C4-2B (cell line): Measurements from ENCODE around the gene LELP1.

Experiments used
- H3K27ac ChIP-seq: fragments of 450-650 bp; 2 replicates; pipeline ENCODE4 v1.5.1; 2017
- ZFX ChIP-seq: fragments of 450-650 bp; IDR thresholded peaks from 2 replicates; pipeline ENCODE4 v1.6.1; 2017
- TF ChIP-seq, protein P1 (sequence below): fragments of 450-650 bp; conservative IDR thresholded peaks from 2 replicates; pipeline ENCODE4 v1.5.1; 2017; ENCODE audit warnings: mild to moderate bottlenecking

Gene LELP1

DNA sequence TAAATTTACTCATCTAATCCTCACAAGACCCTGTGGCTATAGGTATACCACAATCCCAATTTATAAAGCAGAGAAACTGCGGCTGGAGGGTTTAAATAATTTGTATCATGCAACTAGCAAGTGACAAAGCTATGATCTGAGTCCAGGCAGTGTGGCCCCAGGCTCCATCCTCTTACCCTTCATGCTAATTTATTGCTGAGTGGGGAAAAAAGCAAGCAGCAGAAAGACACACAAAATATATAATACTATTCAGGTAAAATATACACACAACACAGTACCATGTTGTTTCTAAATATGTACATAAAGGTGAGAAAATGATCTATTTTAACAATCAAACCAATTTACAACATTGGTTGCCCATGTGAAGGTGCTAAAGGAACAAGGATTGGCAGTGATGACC is 38.9 kb downstream of the LELP1 start:
- TF ChIP-seq, protein P1, sequence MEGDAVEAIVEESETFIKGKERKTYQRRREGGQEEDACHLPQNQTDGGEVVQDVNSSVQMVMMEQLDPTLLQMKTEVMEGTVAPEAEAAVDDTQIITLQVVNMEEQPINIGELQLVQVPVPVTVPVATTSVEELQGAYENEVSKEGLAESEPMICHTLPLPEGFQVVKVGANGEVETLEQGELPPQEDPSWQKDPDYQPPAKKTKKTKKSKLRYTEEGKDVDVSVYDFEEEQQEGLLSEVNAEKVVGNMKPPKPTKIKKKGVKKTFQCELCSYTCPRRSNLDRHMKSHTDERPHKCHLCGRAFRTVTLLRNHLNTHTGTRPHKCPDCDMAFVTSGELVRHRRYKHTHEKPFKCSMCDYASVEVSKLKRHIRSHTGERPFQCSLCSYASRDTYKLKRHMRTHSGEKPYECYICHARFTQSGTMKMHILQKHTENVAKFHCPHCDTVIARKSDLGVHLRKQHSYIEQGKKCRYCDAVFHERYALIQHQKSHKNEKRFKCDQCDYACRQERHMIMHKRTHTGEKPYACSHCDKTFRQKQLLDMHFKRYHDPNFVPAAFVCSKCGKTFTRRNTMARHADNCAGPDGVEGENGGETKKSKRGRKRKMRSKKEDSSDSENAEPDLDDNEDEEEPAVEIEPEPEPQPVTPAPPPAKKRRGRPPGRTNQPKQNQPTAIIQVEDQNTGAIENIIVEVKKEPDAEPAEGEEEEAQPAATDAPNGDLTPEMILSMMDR: no peak
- no peak for TF ChIP-seq ZFX
- H3K27ac ChIP-seq: no peak overlapping the region

GRCh38 chr1:153245466-153245865 is 42.2 kb downstream of the LELP1 start:
- no peak overlapping the region for H3K27ac ChIP-seq

GRCh38 chr1:153246018-153246417 is 42.8 kb downstream of the LELP1 start:
- TF ChIP-seq ZFX: no peak
- TF ChIP-seq, protein P1: no peak
- no peak overlapping the region for H3K27ac ChIP-seq

More at GRCh38 chr1:153245466-153245865, 42.2 kb downstream of the LELP1 start:
- TF ChIP-seq, protein P1: no peak
- TF ChIP-seq ZFX: no peak

DNA sequence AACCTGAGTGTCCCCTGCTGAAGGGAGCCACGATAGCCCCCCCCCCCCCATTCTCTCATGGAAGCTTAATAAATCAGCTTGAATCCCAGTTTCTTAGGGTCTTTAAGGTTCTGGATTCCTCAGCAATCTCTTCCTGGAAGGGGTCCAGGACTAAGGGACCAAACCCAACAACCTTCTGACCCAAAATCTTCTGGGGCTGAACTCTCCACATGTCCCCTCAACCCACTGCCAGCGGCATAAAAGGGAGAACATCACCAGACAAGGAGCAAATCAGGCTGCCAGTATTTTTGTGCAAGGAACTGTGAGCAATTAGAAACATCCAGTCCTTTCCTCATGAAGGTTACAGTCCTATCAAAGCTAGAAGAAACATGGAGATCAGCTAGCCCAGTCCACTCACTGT is 43.6 kb downstream of the LELP1 start:
- H3K27ac ChIP-seq: no peak overlapping the region
- no peak for TF ChIP-seq ZFX
- TF ChIP-seq, protein P1: no peak

GRCh38 chr1:153248176-153248879 is 45.1 kb downstream of the LELP1 start:
- TF ChIP-seq, protein P1: no peak
- no peak for TF ChIP-seq ZFX
- H3K27ac ChIP-seq: no peak overlapping the region

GRCh38 chr1:153250166-153250565 is 46.9 kb downstream of the LELP1 start:
- H3K27ac ChIP-seq: no peak overlapping the region; the same call in 1 of the 2 replicates
- TF ChIP-seq ZFX: no peak
- TF ChIP-seq, protein P1: no peak

DNA sequence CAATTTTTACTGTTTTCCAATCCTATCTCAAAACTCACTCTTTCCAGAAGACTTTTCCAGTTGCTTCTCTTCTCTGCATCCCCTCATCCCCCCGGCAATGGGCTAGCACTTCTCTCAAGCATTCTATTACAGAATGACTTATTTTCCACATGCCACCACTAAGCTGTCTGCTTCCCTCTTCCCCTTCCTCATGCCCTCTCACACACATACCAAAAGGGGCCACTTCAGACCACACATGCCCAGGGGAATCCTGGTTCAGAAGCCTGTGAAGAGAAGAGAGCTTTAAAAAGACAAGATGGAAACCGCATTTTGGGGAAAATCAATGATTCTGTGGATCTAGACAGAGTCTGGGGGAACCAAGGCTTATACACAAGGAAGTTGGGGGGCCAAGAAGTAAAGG is 47.9 kb downstream of the LELP1 start:
- TF ChIP-seq, protein P1: no peak
- TF ChIP-seq ZFX: no peak
- no peak overlapping the region for H3K27ac ChIP-seq
